ENCODE data around the gene MED13L. TPM values are rescaled to one million over a fixed set of nuclear protein-coding genes. Genes with fewer than 3 reads are reported as not detected.
"Not testable (repeated sequence)": the region's sequence is repeated elsewhere in the genome, so short reads cannot be mapped to it uniquely, and the experiment has no call there.

MED13L gene
- total RNA-seq, 2 experiments from 2014 or later: 25.7 to 40.1 TPM

- no peak for DNase-seq (ENCODE audit: low spot score)
- no peak overlapping the region for H2AFZ ChIP-seq (ENCODE audit: low read length)
- H3K9me2 ChIP-seq (ENCODE audit: insufficient read depth, low read length): no peaks in the 10 kb centered on the region
- no peaks in the 10 kb centered on the region for H4K20me1 ChIP-seq (ENCODE audit: insufficient read depth, low read length)
- no peak overlapping the region for H3K27ac ChIP-seq (ENCODE audit: low read depth, low read length, poor library complexity, severe bottlenecking)
- no peaks in the 10 kb centered on the region for H3K9me3 ChIP-seq (ENCODE audit: low read length)
- POLR2A ChIA-PET: no interaction called here
- no peak for TF ChIP-seq CTCF (conservative IDR thresholded peaks at IDR 0.05; ENCODE audit: low read length)
- no peak for TF ChIP-seq EZH2phosphoT487 (IDR thresholded peaks at IDR 0.05; ENCODE audit: borderline replicate concordance, low read depth, low read length)
- H3K4me3 ChIP-seq (ENCODE audit: low read depth, low read length, poor library complexity, severe bottlenecking): no peak overlapping the region
- CTCF ChIA-PET (ENCODE audit: unreplicated experiment): no interaction called here
- H3K4me2 ChIP-seq (ENCODE audit: low read length): no peak overlapping the region
- no TSS peak for BruUV-seq (replicated peaks)
- intact Hi-C loops (cut with micrococcal nuclease; ENCODE audit: unreplicated experiment): no loop called here
- H3K79me2 ChIP-seq (ENCODE audit: insufficient read depth, low read depth, low read length): no peaks in the 10 kb centered on the region
- H3K4me1 ChIP-seq (ENCODE audit: insufficient read depth, low read length, poor library complexity, severe bottlenecking): no peaks in the 10 kb centered on the region
- no peaks in the 10 kb centered on the region for H3K36me3 ChIP-seq (ENCODE audit: insufficient read depth, low read length)
Observed at GRCh38 chr12:116287842-116288301, 10.4 kb upstream of the MED13L start.

GRCh38 chr12:116284396-116284795 is 6.9 kb upstream of the MED13L start:
- no peak for TF ChIP-seq CTCF (conservative IDR thresholded peaks at IDR 0.05; ENCODE audit: low read length)
- no peaks in the 10 kb centered on the region for H3K9me2 ChIP-seq (ENCODE audit: insufficient read depth, low read length)
- H3K36me3 ChIP-seq (ENCODE audit: insufficient read depth, low read length): no peaks in the 10 kb centered on the region
- no peak overlapping the region for H3K4me2 ChIP-seq (ENCODE audit: low read length)
- no peaks in the 10 kb centered on the region for H3K79me2 ChIP-seq (ENCODE audit: insufficient read depth, low read depth, low read length)
- ChIA-PET POLR2A (interaction anchor here (1.4 kb wide), 1 partner anchor 36 kb away, joined by 5 read pairs; no protein-coding TSS in a partner anchor), CTCF (ENCODE audit: unreplicated experiment) (no interaction called here)
- DNase-seq (ENCODE audit: low spot score): no peak
- no peak overlapping the region for H3K27ac ChIP-seq (ENCODE audit: low read depth, low read length, poor library complexity, severe bottlenecking)
- H3K9me3 ChIP-seq (ENCODE audit: low read length): no peaks in the 10 kb centered on the region
- intact Hi-C loops (cut with micrococcal nuclease; ENCODE audit: unreplicated experiment): no loop called here
- no peak overlapping the region for H2AFZ ChIP-seq (ENCODE audit: low read length)
- no peak overlapping the region for H3K4me3 ChIP-seq (ENCODE audit: low read depth, low read length, poor library complexity, severe bottlenecking)
- no peaks in the 10 kb centered on the region for H3K4me1 ChIP-seq (ENCODE audit: insufficient read depth, low read length, poor library complexity, severe bottlenecking)
- BruUV-seq (replicated peaks): no TSS peak
- H4K20me1 ChIP-seq (ENCODE audit: insufficient read depth, low read length): no peaks in the 10 kb centered on the region

- H4K20me1 ChIP-seq (ENCODE audit: insufficient read depth, low read length); BruUV-seq (replicated peaks); DNase-seq (ENCODE audit: low spot score); H2AFZ ChIP-seq (ENCODE audit: low read length); intact Hi-C loops (cut with micrococcal nuclease; ENCODE audit: unreplicated experiment); H3K79me2 ChIP-seq (ENCODE audit: insufficient read depth, low read depth, low read length); H3K9me2 ChIP-seq (ENCODE audit: insufficient read depth, low read length); H3K4me3 ChIP-seq (ENCODE audit: low read depth, low read length, poor library complexity, severe bottlenecking); H3K4me2 ChIP-seq (ENCODE audit: low read length); H3K4me1 ChIP-seq (ENCODE audit: insufficient read depth, low read length, poor library complexity, severe bottlenecking); CTCF ChIA-PET (ENCODE audit: unreplicated experiment); H3K27ac ChIP-seq (ENCODE audit: low read depth, low read length, poor library complexity, severe bottlenecking); H3K9me3 ChIP-seq (ENCODE audit: low read length); H3K36me3 ChIP-seq (ENCODE audit: insufficient read depth, low read length): not testable (repeated sequence)
- POLR2A ChIA-PET: interaction anchor here (1.4 kb wide), 1 partner anchor 36 kb away, joined by 5 read pairs; no protein-coding TSS in a partner anchor
Observed at GRCh38 chr12:116283881-116284280, 6.4 kb upstream of the MED13L start.

All from OCI-LY7 (cell line).